Activated naive CD8-positive, alpha-beta T cell treated with anti-CD3 and anti-CD28 coated beads, Interleukin-2, amount 50 U/mL, for 24 hours (primary cell): ENCODE results near the gene SSBP2.

ENCODE experiments used
- ATAC-seq: fragments of 150-1000 bp; cut with Tn5 transposase; one replicate; pipeline ENCODE4 v1.10.0; 2021
- DNase-seq: peaks from one replicate; pipeline ENCODE4 v3.0.0; 2021
- H3K27ac Mint-ChIP-seq: one replicate; pipeline ENCODE4 v1.8.0; 2021; ENCODE audit warnings: mild to moderate bottlenecking, mixed read lengths
- H3K27me3 Mint-ChIP-seq: one replicate; pipeline ENCODE4 v1.8.0; 2021; ENCODE audit warnings: mixed read lengths
- H3K36me3 Mint-ChIP-seq: one replicate; pipeline ENCODE4 v1.8.0; 2021; ENCODE audit warnings: low read depth, mixed read lengths
- H3K4me1 Mint-ChIP-seq: one replicate; pipeline ENCODE4 v1.8.0; 2021; ENCODE audit warnings: mixed read lengths
- H3K4me3 Mint-ChIP-seq: one replicate; pipeline ENCODE4 v1.8.0; 2021; ENCODE audit warnings: mild to moderate bottlenecking, moderate library complexity, mixed read lengths
- H3K9me3 Mint-ChIP-seq: one replicate; pipeline ENCODE4 v1.8.0; 2021; ENCODE audit warnings: mixed read lengths

Gene SSBP2

DNA sequence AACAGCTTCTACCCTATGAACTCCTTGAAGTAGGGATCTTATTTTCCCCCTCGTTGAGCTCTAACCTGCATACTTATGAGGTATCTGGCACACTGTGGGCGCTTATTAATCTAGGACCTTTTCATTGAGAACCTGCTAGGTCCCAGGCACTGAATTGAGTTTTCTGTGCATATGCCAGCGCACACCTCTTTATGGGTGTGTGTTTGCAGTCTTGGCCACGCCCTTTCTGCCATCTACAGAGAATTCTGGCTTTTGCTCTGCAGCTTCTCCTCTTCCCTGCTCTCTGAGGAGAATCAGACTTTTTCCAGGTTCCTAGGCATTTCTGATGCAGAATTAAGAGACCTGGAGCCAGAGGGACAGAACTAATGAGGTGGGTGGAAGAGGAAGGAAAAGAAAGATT, 25.4 kb upstream of the SSBP2 start:
- peaks cover 20% of the 10 kb centered on the region for H3K4me1 Mint-ChIP-seq
- no peak overlapping the region for H3K27ac Mint-ChIP-seq
- ATAC-seq: no peak
- H3K27me3 Mint-ChIP-seq: no peaks in the 10 kb centered on the region
- no peaks in the 10 kb centered on the region for H3K9me3 Mint-ChIP-seq
- no peaks in the 10 kb centered on the region for H3K36me3 Mint-ChIP-seq
- no peak overlapping the region for H3K4me3 Mint-ChIP-seq
- DNase-seq: no peak

DNA sequence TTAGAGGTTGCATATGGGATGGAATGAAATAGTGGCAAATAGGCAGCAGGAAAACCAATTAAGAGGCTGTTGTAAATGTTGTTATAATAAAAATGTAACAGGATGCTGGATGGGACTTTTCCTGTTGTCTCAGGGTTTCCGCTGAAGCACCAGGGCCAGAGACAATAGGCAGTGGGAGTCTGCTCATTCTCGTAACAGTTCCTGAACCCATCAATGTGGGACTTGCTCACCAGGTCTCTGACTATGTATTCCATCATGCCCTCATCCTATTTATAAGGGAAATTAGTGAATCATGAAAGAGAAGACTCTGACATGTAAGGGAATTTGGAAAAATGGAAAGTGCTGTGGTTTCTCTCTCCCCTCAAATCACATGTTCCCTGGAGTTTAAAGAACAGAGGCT, 23.5 kb upstream of the SSBP2 start:
- Mint-ChIP-seq H3K27ac (no peak overlapping the region), H3K4me3 (no peak overlapping the region), H3K9me3 (no peaks in the 10 kb centered on the region), H3K36me3 (no peaks in the 10 kb centered on the region), H3K4me1 (peaks cover 12% of the 10 kb centered on the region), H3K27me3 (no peaks in the 10 kb centered on the region)
- DNase-seq (no peak), ATAC-seq (no peak)

DNA sequence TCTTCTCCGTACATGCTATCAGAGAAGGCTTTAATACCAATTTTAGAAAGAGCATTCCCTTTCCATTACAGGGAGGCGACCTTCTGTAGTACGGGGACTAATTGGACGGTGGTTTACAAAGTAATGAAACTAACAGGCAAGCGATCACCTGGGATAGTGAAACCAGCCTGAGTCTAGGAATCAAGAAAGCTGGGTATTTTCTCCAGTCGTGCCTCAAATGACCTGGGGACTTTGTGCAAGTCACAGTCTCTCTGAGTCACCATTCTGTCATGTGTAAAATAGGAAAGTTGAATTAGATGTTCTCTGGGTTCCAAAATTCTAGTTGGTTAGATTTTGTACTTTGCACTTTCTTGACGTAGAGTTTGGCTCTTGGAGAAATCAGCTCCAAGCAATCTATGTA, 22.7 kb upstream of the SSBP2 start:
- ATAC-seq: no peak
- H3K4me3 Mint-ChIP-seq: no peak overlapping the region
- peaks cover 9% of the 10 kb centered on the region for H3K4me1 Mint-ChIP-seq

DNA sequence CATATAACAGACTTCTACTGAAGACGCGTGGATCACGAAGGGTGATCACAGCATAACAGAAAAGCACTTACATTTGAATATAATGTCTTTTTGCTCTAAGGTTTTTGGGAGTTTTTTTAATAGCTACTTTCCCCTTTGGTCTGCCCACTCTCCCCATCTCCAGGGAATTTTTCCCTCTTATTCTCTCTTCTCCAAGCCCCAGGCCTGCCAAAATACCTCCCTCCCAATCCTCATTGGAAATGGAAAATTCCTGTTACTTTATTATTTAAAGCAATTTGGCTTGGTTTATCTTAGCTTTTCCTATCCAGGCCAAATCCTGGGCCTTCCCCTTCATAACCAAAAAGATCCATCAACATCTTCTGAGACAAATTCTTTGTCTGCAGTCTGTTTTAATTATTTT, 22.3 kb upstream of the SSBP2 start:
- Mint-ChIP-seq H3K27ac (no peak overlapping the region), H3K9me3 (no peaks in the 10 kb centered on the region), H3K4me3 (no peak overlapping the region), H3K4me1 (peaks cover 4% of the 10 kb centered on the region), H3K27me3 (no peaks in the 10 kb centered on the region), H3K36me3 (no peaks in the 10 kb centered on the region)
- ATAC-seq (no peak), DNase-seq (no peak)

More for the DNA sequence above, 22.7 kb upstream of the SSBP2 start:
- Mint-ChIP-seq H3K27me3 (no peaks in the 10 kb centered on the region), H3K27ac (no peak overlapping the region), H3K36me3 (no peaks in the 10 kb centered on the region), H3K9me3 (no peaks in the 10 kb centered on the region)
- DNase-seq: no peak

DNA sequence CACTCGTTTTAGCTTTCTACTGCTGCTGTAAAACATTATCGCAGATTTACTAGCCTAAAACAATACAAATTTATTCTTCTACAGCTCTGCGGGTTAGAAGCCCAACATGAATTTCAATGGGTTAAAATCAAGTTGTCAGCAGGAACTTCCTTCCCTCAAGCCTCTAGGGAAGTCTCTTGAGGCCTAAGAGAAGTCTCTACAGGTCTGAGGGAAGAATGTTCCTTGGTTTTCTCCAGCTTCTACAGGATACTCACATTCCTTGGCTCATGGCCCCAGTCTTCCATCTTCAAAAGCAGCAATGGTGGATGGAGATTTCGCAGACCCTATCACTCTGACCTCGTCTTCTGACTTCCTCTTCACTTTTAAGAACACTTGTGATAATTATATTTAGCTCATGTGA, 21.6 kb upstream of the SSBP2 start:
- peaks cover 4% of the 10 kb centered on the region for H3K4me1 Mint-ChIP-seq
- H3K27me3 Mint-ChIP-seq: no peaks in the 10 kb centered on the region
- no peak for ATAC-seq
- no peak for DNase-seq
- no peaks in the 10 kb centered on the region for H3K9me3 Mint-ChIP-seq
- H3K4me3 Mint-ChIP-seq: no peak overlapping the region
- no peaks in the 10 kb centered on the region for H3K36me3 Mint-ChIP-seq
- H3K27ac Mint-ChIP-seq: no peak overlapping the region

DNA sequence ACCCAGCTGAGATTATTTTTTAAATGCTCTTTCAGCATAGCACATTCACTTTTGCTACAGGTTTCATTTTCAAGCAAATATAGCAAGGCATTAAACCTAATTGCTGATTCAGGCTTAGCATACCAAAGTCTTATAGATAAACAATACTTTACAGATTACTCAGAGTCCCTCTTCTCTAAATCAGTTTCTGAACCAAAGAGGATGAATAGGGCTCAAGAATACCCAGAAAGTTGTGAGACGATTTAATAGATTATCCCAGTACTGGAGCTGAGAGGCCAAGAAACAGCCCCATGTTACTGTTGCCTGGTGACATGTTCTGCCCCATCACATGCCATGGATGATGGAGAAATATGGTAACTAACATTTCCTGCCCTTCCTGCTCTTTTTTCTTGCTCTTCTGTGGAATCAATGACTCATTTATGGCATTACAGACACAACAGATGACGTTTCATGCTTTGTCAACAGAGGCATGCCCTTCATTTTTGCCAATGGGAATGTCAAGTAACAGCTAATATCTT, 18.1 kb upstream of the SSBP2 start:
- ATAC-seq: no peak

DNA sequence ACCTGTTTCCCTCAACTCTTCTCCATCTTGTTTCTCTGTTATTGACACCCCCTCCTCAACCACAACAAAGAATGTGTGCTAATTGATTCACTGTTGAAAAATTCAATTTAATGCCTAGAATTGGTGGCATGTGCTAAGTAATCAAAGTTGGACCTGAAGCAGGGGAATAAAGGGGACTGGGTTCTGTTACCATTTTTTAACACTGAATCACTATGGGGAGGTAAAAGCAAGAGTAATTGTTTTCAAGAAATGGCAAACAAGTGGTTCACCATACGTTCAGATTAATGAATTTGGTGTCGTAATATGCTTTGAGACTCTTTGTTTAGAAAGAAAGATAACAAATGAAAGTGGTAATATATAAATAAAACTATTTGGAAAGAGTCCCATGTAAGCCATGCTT, 17.0 kb upstream of the SSBP2 start:
- ATAC-seq (no peak), DNase-seq (no peak)
- no peaks in the 10 kb centered on the region for H3K36me3 Mint-ChIP-seq
- peaks cover 4% of the 10 kb centered on the region for H3K4me1 Mint-ChIP-seq
- H3K27me3 Mint-ChIP-seq: no peaks in the 10 kb centered on the region
- no peaks in the 10 kb centered on the region for H3K9me3 Mint-ChIP-seq
- H3K4me3 Mint-ChIP-seq: no peak overlapping the region
- H3K27ac Mint-ChIP-seq: no peak overlapping the region

More for the DNA sequence above, 18.1 kb upstream of the SSBP2 start:
- no peaks in the 10 kb centered on the region for H3K27me3 Mint-ChIP-seq
- no peak overlapping the region for H3K27ac Mint-ChIP-seq
- H3K36me3 Mint-ChIP-seq: no peaks in the 10 kb centered on the region
- H3K4me3 Mint-ChIP-seq: no peak overlapping the region
- peaks cover 4% of the 10 kb centered on the region for H3K4me1 Mint-ChIP-seq
- no peak for DNase-seq
- no peaks in the 10 kb centered on the region for H3K9me3 Mint-ChIP-seq

DNA sequence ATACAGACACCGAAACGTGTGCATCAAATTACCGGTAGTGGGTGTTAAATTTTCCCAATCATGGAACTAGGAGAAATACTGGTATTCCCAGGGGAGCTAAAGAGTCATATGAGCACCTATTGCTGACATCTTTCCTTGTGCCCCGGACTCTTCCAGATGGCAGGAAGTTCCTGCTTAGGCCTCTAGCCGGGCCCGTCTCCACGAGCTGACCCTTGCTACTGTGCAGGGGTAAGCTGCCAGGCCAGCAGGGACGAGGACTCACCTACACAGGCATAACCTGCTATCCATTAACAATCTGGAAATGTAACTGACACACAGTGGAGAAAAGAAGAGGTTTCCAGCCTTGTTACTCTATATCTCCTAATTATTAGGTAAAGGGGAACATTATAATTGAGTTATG, 16.2 kb upstream of the SSBP2 start:
- Mint-ChIP-seq H3K36me3 (no peaks in the 10 kb centered on the region), H3K9me3 (no peaks in the 10 kb centered on the region), H3K27me3 (no peaks in the 10 kb centered on the region), H3K4me3 (no peak overlapping the region), H3K27ac (no peak overlapping the region), H3K4me1 (peaks cover 4% of the 10 kb centered on the region)
- DNase-seq: no peak
- no peak for ATAC-seq

DNA sequence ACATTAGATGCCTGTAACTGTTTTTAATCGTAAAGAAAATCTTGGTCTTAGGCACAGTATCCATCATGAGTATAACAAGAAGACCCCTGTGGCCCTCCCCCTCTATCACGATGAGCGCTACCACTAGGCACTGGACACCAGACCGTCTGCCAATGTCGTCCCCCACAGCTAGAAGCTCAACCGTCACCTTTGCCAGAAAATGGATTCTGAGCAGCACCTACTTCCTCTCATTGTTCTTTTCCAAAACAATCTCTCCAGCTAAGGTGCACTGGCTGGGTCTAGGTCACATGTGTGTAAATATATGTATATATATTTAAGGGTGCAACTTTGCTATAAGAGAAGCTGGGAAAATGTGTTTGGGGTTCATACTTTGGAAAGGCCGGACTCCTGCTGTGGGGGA, 15.7 kb upstream of the SSBP2 start:
- DNase-seq (no peak), ATAC-seq (no peak)
- no peak overlapping the region for H3K27ac Mint-ChIP-seq
- H3K36me3 Mint-ChIP-seq: no peaks in the 10 kb centered on the region
- H3K4me1 Mint-ChIP-seq: peaks cover 4% of the 10 kb centered on the region
- no peaks in the 10 kb centered on the region for H3K9me3 Mint-ChIP-seq
- H3K27me3 Mint-ChIP-seq: no peaks in the 10 kb centered on the region
- H3K4me3 Mint-ChIP-seq: no peak overlapping the region

DNA sequence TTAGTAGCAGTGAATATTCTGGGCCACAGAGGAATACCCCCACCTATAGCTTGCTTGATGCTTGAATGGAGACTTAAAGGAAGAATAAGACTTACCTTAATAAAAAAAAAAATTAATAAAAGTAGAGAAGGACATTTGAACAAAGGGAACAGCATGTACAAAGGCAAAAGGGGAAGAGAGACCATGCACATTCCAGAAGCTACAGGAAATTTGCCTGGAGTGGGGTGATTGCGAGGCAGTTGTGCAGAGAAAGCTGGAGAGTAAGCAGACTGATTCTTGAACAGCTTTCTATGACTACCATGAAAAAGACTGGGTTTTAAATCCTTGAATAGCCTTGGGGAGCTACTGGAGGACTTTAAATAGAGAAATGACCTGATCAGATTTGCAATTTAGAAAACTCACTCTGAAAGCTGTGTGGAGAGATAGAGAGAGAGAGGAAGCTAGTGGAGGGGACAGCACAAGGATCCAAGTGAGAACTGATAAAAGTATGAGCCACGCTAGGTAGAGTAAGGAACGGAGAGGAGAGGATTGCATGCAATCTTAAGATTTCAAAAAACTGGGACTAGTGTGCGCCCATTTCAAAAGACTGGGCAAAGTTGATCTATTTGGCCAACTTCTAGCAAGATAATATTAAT, 12.5 kb upstream of the SSBP2 start:
- H3K27ac Mint-ChIP-seq: no peak overlapping the region
- ATAC-seq: no peak
- H3K9me3 Mint-ChIP-seq: no peaks in the 10 kb centered on the region
- H3K4me1 Mint-ChIP-seq: peaks cover 7% of the 10 kb centered on the region
- H3K4me3 Mint-ChIP-seq: no peak overlapping the region
- H3K36me3 Mint-ChIP-seq: no peaks in the 10 kb centered on the region
- no peak for DNase-seq
- H3K27me3 Mint-ChIP-seq: no peaks in the 10 kb centered on the region

DNA sequence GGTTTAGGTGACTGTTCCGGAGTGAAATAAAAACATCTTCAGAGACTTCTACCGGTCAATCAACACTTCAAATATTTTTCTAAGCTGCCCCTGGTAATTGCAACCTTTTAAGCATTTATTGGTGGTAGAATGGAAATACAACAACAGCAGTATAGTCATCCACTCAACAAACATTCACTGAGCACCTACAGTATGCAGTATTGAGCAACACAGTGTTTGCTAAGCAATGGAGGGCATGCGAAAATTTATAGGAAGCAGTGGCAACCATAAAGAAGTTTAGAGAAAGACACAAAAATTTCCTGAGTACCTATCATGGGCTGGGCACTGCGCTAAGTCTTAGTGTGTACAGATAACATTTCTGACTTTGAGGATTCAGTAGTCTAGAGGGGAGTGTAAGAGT, 12.0 kb upstream of the SSBP2 start:
- Mint-ChIP-seq H3K27me3 (no peaks in the 10 kb centered on the region), H3K36me3 (no peaks in the 10 kb centered on the region), H3K27ac (no peak overlapping the region), H3K4me1 (peaks cover 7% of the 10 kb centered on the region), H3K9me3 (no peaks in the 10 kb centered on the region), H3K4me3 (no peak overlapping the region)
- DNase-seq (no peak), ATAC-seq (no peak)

DNA sequence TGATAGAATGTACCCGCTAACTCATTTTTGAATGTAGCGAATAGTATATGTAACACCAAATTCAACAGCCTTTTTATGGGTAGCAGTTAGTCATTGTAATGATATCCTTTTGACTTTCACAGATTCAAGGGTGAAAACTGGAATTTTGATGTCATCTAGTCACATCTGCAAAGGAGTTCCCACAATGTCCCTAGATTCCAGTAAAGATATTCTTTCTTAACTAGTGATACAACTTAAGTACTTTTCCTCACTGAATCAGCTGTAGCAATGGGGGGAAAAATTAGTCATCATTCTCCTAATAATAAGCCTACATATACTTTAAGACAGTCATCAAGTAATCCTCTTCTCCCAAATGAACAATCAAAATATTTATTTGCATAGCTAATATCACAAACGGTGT, 11.5 kb upstream of the SSBP2 start:
- Mint-ChIP-seq H3K4me1 (peaks cover 7% of the 10 kb centered on the region), H3K27me3 (no peaks in the 10 kb centered on the region), H3K9me3 (no peaks in the 10 kb centered on the region), H3K27ac (no peak overlapping the region), H3K4me3 (no peak overlapping the region), H3K36me3 (no peaks in the 10 kb centered on the region)
- ATAC-seq (no peak), DNase-seq (no peak)

DNA sequence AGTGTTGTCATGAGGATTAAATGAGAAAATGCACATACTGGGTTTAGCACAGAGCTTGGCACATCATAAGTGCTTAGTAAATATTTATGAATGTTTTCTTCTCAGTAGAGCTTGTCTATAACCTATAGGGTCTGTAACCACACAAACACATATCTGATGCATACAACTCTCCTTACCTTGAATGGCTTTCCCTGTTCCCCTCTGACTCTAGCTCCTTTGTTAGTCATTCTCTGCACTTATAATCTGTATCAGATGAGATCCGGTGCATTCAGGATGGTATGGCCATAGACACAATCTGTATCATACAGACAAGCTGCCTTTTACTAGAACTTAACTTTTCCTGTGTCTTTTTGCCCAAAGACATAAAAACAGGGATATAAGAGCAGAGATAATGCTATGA, 11.1 kb upstream of the SSBP2 start:
- no peaks in the 10 kb centered on the region for H3K9me3 Mint-ChIP-seq
- H3K27ac Mint-ChIP-seq: no peak overlapping the region
- ATAC-seq: no peak
- no peak overlapping the region for H3K4me3 Mint-ChIP-seq
- no peaks in the 10 kb centered on the region for H3K27me3 Mint-ChIP-seq
- no peaks in the 10 kb centered on the region for H3K36me3 Mint-ChIP-seq
- peaks cover 7% of the 10 kb centered on the region for H3K4me1 Mint-ChIP-seq
- no peak for DNase-seq

DNA sequence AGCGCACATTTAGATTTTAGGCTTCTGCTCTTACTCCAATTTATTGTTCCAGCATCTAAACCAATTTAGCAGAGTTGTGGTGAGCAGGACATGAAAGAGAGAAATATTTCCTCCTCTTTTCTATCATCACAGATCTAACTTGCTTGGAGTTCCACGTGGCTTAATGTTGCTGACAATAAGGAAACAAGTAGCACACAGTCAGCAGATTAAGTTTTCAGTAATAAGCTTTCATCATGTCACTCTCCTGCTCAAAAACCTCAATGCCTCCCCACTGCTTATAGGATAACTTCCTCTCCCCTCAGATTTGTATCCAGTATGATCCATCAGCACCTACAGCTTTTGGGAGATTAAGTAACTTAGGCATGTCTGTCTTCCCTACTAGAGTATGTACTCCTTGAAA, 10.4 kb upstream of the SSBP2 start:
- Mint-ChIP-seq H3K27me3 (no peaks in the 10 kb centered on the region), H3K36me3 (no peaks in the 10 kb centered on the region), H3K4me3 (no peak overlapping the region), H3K4me1 (peaks cover 7% of the 10 kb centered on the region), H3K9me3 (no peaks in the 10 kb centered on the region), H3K27ac (no peak overlapping the region)
- no peak for ATAC-seq
- DNase-seq: no peak

DNA sequence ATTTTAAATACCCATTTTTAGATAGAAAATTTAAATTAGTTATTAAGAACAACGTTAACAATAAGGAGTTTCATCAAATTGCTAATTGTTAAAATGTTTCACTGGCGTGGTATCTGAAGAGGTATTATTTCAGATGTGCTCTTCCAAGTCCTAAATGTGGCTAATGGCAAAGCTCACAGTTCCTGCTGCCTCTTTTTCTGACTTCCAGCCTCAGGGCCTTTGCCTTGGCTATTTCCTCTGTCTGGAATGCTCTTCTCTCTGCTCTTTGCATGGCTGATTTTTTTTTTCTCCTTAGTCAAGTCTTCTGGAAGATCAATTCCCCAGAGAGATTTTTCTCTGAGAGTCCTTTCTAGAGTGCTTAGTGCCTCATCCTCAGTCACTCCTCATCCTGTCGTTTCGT, 9.6 kb upstream of the SSBP2 start:
- H3K36me3 Mint-ChIP-seq: no peaks in the 10 kb centered on the region
- ATAC-seq (no peak), DNase-seq (no peak)
- H3K4me1 Mint-ChIP-seq: peaks cover 7% of the 10 kb centered on the region
- no peak overlapping the region for H3K27ac Mint-ChIP-seq
- no peak overlapping the region for H3K4me3 Mint-ChIP-seq
- H3K9me3 Mint-ChIP-seq: no peaks in the 10 kb centered on the region
- H3K27me3 Mint-ChIP-seq: no peaks in the 10 kb centered on the region

DNA sequence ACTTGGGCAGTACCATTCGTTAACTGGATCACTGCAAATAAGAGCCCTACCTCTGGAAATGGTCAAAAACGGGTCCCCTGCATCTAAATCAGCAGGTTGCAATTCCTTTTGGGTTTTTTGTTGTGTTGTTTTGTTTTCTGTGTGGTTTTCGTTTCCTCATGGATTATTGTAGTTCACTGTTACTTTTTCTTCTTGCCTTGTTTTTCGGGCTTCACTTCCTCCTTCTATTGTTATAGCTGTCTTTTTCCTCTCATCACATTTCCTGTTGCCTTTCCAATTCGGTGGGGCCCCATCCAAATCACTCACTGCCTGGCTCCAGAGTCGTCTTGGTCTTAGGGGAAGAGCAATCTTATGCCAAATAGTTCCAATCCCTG, 8.7 kb upstream of the SSBP2 start:
- DNase-seq: no peak
- peaks cover 7% of the 10 kb centered on the region for H3K4me1 Mint-ChIP-seq
- no peaks in the 10 kb centered on the region for H3K36me3 Mint-ChIP-seq
- ATAC-seq: no peak
- H3K27ac Mint-ChIP-seq: no peak overlapping the region
- no peaks in the 10 kb centered on the region for H3K9me3 Mint-ChIP-seq
- H3K27me3 Mint-ChIP-seq: no peaks in the 10 kb centered on the region
- no peak overlapping the region for H3K4me3 Mint-ChIP-seq
